Endothelial cell (in vitro differentiated cells): ENCODE data around the gene ZFP36. TPM values are rescaled to one million over a fixed set of nuclear protein-coding genes. Genes with fewer than 3 reads are reported as not detected.

ENCODE experiments used
- DNase-seq: peaks from one replicate; pipeline ENCODE4 v3.0.0; 2021; ENCODE audit warnings: low spot score
- H3K27ac Mint-ChIP-seq: one replicate; pipeline ENCODE4 v1.8.0; 2021; ENCODE audit warnings: mixed read lengths, inconsistent platforms; ENCODE audit not compliant: unreplicated experiment
- H3K27me3 Mint-ChIP-seq: one replicate; pipeline ENCODE4 v1.8.0; 2021; ENCODE audit warnings: mild to moderate bottlenecking, moderate library complexity, mixed read lengths, inconsistent platforms; ENCODE audit not compliant: unreplicated experiment
- H3K36me3 Mint-ChIP-seq: one replicate; pipeline ENCODE4 v1.8.0; 2021; ENCODE audit warnings: mild to moderate bottlenecking, low read depth, mixed read lengths, inconsistent platforms; ENCODE audit not compliant: unreplicated experiment
- H3K4me1 Mint-ChIP-seq: one replicate; pipeline ENCODE4 v1.8.0; 2021; ENCODE audit warnings: mild to moderate bottlenecking, mixed read lengths, inconsistent platforms; ENCODE audit not compliant: unreplicated experiment
- H3K4me3 Mint-ChIP-seq: one replicate; pipeline ENCODE4 v1.8.0; 2021; ENCODE audit warnings: mild to moderate bottlenecking, mixed read lengths, inconsistent platforms; ENCODE audit not compliant: unreplicated experiment
- H3K9me3 Mint-ChIP-seq: one replicate; pipeline ENCODE4 v1.8.0; 2021; ENCODE audit warnings: mixed read lengths, inconsistent platforms; ENCODE audit not compliant: unreplicated experiment
- total RNA-seq: library from RNA; stranded (reverse); fragmentation: NEBNext Ultra II Directional; extraction: Animal tissue kit (Norgen Biotek cat#: 25700); gene quantifications from one replicate; pipeline ENCODE4 v1.2.1, GENCODE V29; 2021; ENCODE audit not compliant: unreplicated experiment
- TF ChIP-seq, protein P1 (sequence below): fragments of 200-600 bp; sonication (generic); IDR thresholded peaks from one replicate; pipeline ENCODE4 v1.5.0; 2021; ENCODE audit warnings: antibody characterized with exemption; ENCODE audit not compliant: unreplicated experiment

The ZFP36 gene
- total RNA-seq, 1 donor from 2014 or later: 10.2 TPM

DNA sequence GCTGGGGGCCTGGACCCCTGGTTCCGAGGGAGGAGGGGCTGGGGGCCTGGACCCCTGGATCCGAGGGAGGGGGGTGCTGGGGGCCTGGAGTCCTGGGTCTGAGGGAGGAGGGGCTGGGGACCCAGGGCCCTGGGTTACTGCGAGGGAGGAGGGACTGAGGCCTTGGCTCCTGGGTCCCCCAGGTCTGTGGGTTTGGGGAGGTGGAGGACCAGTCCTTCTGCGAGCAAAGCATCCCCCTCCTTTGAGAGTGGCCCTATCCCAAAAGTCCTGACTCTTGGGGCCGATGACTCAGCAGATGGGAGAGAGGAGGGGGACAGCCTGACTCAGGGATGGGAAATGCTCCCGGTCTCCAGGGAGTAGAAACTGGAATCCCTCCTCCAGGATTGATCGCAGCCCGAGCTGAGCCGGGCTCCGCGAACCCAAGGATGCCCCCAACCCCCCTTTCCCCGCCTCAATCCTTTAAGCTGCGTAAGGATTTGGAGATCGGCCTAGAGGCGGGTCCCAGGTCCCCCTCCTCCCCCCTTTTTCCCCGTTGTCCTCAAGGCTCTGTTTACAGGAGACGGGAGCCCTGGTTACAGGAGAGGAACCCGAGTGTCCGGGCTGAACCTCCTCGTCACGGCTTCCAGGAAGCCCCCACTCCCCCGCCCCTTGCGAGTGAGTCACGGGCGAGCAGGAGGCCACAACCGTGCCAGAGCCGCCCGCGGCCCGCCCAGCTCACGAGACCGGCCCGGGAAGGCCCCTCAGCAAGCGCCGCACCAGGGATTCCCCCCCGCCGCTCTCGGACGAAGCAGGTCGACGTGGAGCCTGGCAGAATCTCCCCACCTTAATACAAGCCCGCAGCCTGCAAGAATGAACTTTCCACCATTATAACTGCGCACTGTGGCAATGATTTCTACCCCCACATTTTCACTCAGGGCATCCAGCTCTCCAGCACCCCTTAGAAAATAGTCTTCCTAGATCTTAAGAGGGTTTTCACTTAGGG is 3.0 kb upstream of the ZFP36 start:
- Mint-ChIP-seq H3K4me1 (peaks cover 24% of the 10 kb centered on the region), H3K27me3 (peaks cover 29% of the 10 kb centered on the region), H3K27ac (peak overlapping the region; percentile 96), H3K4me3 (peak overlapping the region; percentile 89), H3K9me3 (no peaks in the 10 kb centered on the region), H3K36me3 (peaks cover 3% of the 10 kb centered on the region)
- TF ChIP-seq, protein P1, sequence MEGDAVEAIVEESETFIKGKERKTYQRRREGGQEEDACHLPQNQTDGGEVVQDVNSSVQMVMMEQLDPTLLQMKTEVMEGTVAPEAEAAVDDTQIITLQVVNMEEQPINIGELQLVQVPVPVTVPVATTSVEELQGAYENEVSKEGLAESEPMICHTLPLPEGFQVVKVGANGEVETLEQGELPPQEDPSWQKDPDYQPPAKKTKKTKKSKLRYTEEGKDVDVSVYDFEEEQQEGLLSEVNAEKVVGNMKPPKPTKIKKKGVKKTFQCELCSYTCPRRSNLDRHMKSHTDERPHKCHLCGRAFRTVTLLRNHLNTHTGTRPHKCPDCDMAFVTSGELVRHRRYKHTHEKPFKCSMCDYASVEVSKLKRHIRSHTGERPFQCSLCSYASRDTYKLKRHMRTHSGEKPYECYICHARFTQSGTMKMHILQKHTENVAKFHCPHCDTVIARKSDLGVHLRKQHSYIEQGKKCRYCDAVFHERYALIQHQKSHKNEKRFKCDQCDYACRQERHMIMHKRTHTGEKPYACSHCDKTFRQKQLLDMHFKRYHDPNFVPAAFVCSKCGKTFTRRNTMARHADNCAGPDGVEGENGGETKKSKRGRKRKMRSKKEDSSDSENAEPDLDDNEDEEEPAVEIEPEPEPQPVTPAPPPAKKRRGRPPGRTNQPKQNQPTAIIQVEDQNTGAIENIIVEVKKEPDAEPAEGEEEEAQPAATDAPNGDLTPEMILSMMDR: no peak
- peak; percentile 85 for DNase-seq

DNA sequence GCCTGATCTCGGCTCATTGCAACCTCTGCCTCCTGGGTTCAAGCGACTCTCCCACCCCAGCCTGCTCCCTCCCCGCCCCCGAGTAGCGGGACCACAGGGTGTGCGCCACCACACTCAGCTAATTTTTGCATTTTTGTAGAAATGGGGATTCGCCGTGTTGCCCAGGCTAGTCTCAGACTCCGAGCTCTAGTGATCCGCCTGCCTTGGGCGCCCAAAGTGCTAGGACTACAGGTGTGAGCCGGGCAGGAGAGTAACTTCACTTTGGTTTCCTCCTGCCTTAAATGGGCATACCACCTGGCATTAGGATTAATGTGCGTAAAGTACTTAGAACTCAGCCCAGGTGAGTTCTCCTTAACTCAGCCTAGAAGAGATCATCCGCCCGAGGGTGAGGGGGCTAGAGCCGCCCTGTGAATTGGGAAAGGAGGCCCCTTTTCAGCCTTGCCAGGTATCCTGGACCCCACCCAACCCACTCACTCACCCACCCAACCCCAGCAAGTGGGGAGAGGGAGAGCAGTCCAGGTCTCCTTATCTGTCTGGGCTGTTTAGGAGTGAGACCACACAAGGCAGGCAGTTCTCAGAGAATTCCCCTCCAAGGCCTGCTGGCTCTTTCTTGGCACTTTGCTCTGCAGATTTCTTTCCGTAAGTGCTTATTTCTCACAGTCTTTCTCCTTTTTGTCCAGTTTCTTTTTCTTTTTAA is 1.2 kb upstream of the ZFP36 start:
- no peaks in the 10 kb centered on the region for H3K9me3 Mint-ChIP-seq
- peak overlapping the region; percentile 89 for H3K27ac Mint-ChIP-seq
- peaks cover 3% of the 10 kb centered on the region for H3K36me3 Mint-ChIP-seq
- H3K4me3 Mint-ChIP-seq: no peak overlapping the region
- DNase-seq: no peak
- H3K27me3 Mint-ChIP-seq: peaks cover 32% of the 10 kb centered on the region
- peaks cover 29% of the 10 kb centered on the region for H3K4me1 Mint-ChIP-seq
- TF ChIP-seq, protein P1: no peak

DNA sequence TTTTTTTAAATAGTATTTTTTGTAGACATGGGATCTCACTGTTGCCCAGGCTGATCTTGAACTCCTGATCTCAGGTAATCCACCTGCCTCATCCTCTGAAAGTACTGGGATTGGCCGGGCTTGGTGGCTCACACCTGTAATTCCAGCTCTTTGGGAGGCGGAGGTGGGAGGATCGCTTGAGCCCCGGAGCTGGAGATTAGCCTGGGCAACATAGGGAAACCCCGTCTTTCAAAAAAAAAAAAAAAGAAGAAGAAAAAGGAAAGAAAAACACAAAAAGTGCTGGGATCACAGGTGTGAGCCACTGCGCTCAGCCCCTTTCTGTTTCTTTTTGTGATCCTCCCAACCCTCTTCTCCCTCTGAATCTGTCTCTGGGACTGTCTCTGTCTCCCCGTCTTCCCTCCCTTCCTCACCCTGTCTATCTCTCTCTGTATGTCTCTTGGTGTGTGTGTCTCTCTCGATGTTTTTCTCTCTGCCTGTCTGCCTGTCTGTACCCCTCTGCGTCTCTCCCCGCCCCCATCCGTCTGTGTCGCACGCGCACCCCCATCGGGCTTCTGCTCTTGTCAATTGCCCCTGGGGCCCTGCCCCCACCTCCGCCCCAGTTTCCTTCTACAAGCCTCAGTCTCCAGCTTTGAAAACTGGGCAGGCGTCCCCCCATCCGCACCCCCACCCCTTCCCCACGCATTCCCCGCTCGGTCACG is 540 bp upstream of the ZFP36 start:
- peak overlapping the region; percentile 89 for H3K27ac Mint-ChIP-seq
- H3K4me1 Mint-ChIP-seq: peaks cover 32% of the 10 kb centered on the region
- peak overlapping the region; percentile 95 for H3K4me3 Mint-ChIP-seq
- H3K9me3 Mint-ChIP-seq: no peaks in the 10 kb centered on the region
- TF ChIP-seq, protein P1: no peak
- H3K36me3 Mint-ChIP-seq: peaks cover 4% of the 10 kb centered on the region
- peaks cover 30% of the 10 kb centered on the region for H3K27me3 Mint-ChIP-seq
- no peak for DNase-seq

DNA sequence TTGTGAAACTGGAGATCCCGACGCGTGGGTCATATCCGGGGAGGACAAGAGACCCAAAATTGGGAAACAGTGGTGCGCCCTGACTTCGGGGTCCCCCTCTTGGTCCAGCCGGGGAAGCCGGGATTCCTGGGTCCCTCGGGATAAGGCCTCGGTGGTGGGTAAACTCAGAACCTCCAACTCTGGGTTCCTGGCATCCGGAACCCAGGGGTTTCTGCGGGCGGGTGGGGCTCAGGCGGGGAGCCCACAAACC is 688 bp downstream of the ZFP36 start:
- DNase-seq: no peak
- Mint-ChIP-seq H3K9me3 (no peaks in the 10 kb centered on the region), H3K27me3 (peaks cover 33% of the 10 kb centered on the region), H3K27ac (peak overlapping the region; percentile 61), H3K4me3 (peak overlapping the region; percentile 92), H3K36me3 (peaks cover 15% of the 10 kb centered on the region), H3K4me1 (peaks cover 26% of the 10 kb centered on the region)
- TF ChIP-seq, protein P1: no peak
